Stomach (tissue), 4 donors: ENCODE measurements around the gene TYW5.

ENCODE experiments used
- EP300 ChIP-seq: sonication (generic); formaldehyde crosslinking; IDR thresholded peaks from one replicate; pipeline ENCODE4 v1.6.1; 2017; ENCODE audit warnings: antibody characterized with exemption
- POLR2A ChIP-seq, 4 donors: fragments of 450-650 bp; IDR thresholded peaks; one replicate each; pipeline ENCODE4 v1.6.1; 2016; ENCODE audit warnings: antibody characterized with exemption in 4 of 4, control low read depth in 2 of 4, mild to moderate bottlenecking in 1 of 4, moderate library complexity in 1 of 4
- POLR2AphosphoS5 ChIP-seq, 3 donors: sonication (generic); formaldehyde crosslinking; IDR thresholded peaks; one replicate each; pipeline ENCODE4 v1.6.1; 2016; ENCODE audit warnings: antibody characterized with exemption in 3 of 3
- TF ChIP-seq, protein P1 (sequence below), 7 experiments: fragments of 450-650 bp in 4 of 7; fragments of 200-600 bp in 3 of 7; sonication (generic) in 3 of 7; IDR thresholded peaks; one replicate each; pipeline ENCODE4 v1.5.1; 2016 to 2019; ENCODE audit warnings: antibody characterized with exemption in 7 of 7, control low read depth in 2 of 7, mild to moderate bottlenecking in 1 of 7

DNA sequence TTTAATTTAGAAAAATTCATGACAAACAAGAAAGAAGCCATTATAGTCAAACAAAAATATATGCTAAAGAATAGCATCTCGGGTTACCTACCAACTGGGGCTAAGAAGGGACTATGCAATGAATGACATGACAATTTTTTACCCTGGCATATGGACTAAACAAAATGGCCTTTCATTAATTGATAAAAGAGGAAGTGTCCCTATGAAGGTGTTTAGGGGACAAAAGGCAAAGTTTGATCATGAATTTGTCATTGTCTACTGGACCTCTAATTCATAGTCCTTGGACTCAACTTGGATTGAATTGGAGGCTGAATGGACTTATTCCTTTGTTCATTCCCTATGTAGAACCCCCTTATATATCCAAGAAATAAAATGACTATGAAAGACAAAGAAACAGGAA, 12.8 kb upstream of the TYW5 start:
- TF ChIP-seq, protein P1, sequence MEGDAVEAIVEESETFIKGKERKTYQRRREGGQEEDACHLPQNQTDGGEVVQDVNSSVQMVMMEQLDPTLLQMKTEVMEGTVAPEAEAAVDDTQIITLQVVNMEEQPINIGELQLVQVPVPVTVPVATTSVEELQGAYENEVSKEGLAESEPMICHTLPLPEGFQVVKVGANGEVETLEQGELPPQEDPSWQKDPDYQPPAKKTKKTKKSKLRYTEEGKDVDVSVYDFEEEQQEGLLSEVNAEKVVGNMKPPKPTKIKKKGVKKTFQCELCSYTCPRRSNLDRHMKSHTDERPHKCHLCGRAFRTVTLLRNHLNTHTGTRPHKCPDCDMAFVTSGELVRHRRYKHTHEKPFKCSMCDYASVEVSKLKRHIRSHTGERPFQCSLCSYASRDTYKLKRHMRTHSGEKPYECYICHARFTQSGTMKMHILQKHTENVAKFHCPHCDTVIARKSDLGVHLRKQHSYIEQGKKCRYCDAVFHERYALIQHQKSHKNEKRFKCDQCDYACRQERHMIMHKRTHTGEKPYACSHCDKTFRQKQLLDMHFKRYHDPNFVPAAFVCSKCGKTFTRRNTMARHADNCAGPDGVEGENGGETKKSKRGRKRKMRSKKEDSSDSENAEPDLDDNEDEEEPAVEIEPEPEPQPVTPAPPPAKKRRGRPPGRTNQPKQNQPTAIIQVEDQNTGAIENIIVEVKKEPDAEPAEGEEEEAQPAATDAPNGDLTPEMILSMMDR (IDR thresholded peaks at IDR 0.05) = no peak
- TF ChIP-seq POLR2AphosphoS5 (IDR thresholded peaks at IDR 0.05) = no peak
- no peak for TF ChIP-seq POLR2A (IDR thresholded peaks at IDR 0.05)
- no peak for TF ChIP-seq EP300
